ENCODE results near the gene LSG1.

GRCh38 chr3:194705227-194705626 lies 33.2 kb upstream of the LSG1 start:
- TF ChIP-seq CTCF (conservative IDR thresholded peaks at IDR 0.05) (no peak), ZFX (IDR thresholded peaks at IDR 0.05) (no peak)

Data from C4-2B (cell line).